Fibroblast of villous mesenchyme (primary cell): ENCODE results near the gene SSH2. TPM values are rescaled to one million over a fixed set of nuclear protein-coding genes. Genes with fewer than 3 reads are reported as not detected.
"Not testable (repeated sequence)": the region's sequence is repeated elsewhere in the genome, so short reads cannot be mapped to it uniquely, and the experiment has no call there.

Source experiments
- DNase-seq: peaks from one replicate; pipeline ENCODE4 v3.0.0-alpha.2; 2010; ENCODE audit warnings: low read depth
- H3K4me3 ChIP-seq: 2 replicates; pipeline ENCODE4 v1.5.1; 2011; ENCODE audit warnings: low read depth, mild to moderate bottlenecking, low read length
- CTCF ChIP-seq: IDR thresholded peaks from 2 replicates; pipeline ENCODE4 v1.5.1; 2012; ENCODE audit warnings: low read depth, mild to moderate bottlenecking, low read length; ENCODE audit not compliant: insufficient read depth
- total RNA-seq: library from RNA; depleted of rRNA; stranded (reverse); fragments of >200 nt; gene quantifications from 2 replicates; pipeline ENCODE4 v1.2.3, GENCODE V29; 2012

Gene SSH2
- total RNA-seq, 1 donor, result 19.0 TPM

GRCh38 chr17:29962656-29963055, 32.6 kb upstream of the SSH2 start:
- no peak for DNase-seq
- no peak for TF ChIP-seq CTCF
- no peak overlapping the region for H3K4me3 ChIP-seq

- TF ChIP-seq CTCF, result no peak
- no peak overlapping the region for H3K4me3 ChIP-seq
- DNase-seq, result no peak
These were observed 29.8 kb upstream of the SSH2 start for GRCh38 chr17:29959658-29960337.

- DNase-seq, result no peak
- TF ChIP-seq CTCF, result no peak
These were observed 29.1 kb upstream of the SSH2 start for GRCh38 chr17:29958947-29959657.

GRCh38 chr17:29957488-29957887, 27.5 kb upstream of the SSH2 start:
- not testable (repeated sequence) for DNase-seq, H3K4me3 ChIP-seq

More at GRCh38 chr17:29958947-29959657, 29.1 kb upstream of the SSH2 start:
- H3K4me3 ChIP-seq, result no peak overlapping the region

- DNase-seq, result no peak
- no peak for TF ChIP-seq CTCF
- no peak overlapping the region for H3K4me3 ChIP-seq
These were observed 26.2 kb upstream of the SSH2 start for GRCh38 chr17:29956225-29956624.

- H3K4me3 ChIP-seq, result no peak overlapping the region
- no peak for DNase-seq
- peak; percentile 3 for TF ChIP-seq CTCF
These were observed 24.4 kb upstream of the SSH2 start for GRCh38 chr17:29954405-29954804.

GRCh38 chr17:29949696-29950095, 19.7 kb upstream of the SSH2 start:
- TF ChIP-seq CTCF, result no peak

More at GRCh38 chr17:29949696-29950095, 19.7 kb upstream of the SSH2 start:
- no peak overlapping the region for H3K4me3 ChIP-seq
- DNase-seq, result no peak
